Daoy (cell line): ENCODE data around the gene NUP37. TPM values are rescaled to one million over a fixed set of nuclear protein-coding genes. Genes with fewer than 3 reads are reported as not detected.
"Not testable (repeated sequence)": the region's sequence is repeated elsewhere in the genome, so short reads cannot be mapped to it uniquely, and the experiment has no call there.

Source experiments
- DNase-seq: peaks from one replicate; pipeline ENCODE4 v3.0.0-alpha.2; 2015; ENCODE audit warnings: low read depth
- total RNA-seq: library from RNA; depleted of rRNA; stranded (reverse); fragments of >200 nt; shearing (Covaris generic); gene quantifications from 2 replicates; pipeline ENCODE4 v1.2.3, GENCODE V29; 2014

The NUP37 gene
- total RNA-seq, 1 experiment from 2014 or later = 135 TPM

GRCh38 chr12:102089228-102089835 is 30.6 kb downstream of the NUP37 start:
- not testable (repeated sequence) for DNase-seq

GRCh38 chr12:102080842-102081241 is 39.1 kb downstream of the NUP37 start:
- no peak for DNase-seq

DNA sequence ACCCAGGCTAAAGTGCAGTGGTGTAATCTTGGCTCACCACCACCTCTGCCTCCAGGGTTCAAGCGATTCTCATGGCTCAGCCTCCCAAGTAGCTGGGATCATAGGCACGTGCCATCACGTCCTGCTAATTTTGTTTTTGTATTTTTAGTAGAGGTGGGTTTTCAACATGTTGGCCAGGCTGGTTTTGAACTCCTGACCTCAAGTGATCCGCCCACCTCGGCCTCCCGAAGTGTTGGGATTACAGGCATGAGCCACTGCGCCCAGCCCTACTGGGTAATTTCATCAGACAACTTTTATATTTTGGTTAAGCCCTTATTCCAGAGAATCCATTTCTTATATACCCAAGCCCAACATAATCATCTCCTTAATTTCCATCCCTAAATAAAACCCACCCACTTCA is 47.8 kb downstream of the NUP37 start:
- DNase-seq = not testable (repeated sequence)

DNA sequence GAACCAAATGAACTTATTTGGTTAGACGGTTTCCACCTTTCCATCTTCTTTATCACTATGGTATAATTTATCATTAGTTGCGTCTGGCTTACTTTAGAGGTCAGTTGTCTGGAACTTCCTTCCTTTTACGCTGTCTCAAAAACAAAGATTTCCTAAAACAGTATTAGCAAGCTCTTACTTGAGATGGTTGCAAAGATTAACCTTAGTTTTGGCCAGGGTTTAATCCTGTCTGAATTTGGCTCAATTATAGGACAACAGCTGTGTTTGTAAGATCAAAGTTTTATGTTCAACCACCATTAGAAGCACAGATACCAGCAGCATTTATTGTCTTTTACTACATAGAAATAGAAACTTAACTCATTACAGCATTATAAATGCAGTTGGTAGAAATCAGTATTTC is 50.2 kb downstream of the NUP37 start:
- no peak for DNase-seq

DNA sequence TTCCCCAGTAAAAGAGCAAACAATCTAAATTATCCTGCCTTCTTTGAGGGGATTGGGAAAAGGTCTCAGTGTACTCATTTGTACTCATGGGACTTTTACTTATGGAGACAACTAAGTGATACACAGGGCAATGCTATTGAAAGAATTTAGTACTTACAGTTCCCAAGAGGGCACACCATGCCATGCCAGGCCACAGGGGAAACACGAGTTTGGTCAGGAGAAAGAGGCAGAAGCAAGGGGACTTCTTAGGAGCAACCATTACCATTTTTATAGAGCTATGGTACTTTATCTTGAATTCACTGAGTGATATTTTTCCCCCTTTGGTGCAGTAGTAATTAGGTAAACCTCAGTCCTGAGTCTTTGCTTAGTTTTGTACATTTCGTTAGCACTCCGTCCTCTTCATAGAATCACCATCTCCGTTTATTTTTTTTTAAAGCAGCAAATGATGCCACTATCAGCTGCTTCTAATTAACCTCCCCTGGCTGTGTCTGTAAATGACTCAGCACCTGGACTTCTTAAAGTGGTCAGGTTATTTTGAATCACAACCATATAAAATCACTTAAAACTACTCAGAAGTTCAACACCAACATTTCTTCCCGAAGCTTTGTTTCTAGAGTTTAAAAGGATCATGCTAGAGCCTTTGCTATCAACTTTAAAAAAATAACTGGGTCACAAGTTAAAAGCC is 52.2 kb downstream of the NUP37 start:
- peak; percentile 35 for DNase-seq

GRCh38 chr12:102064476-102064875 is 55.4 kb downstream of the NUP37 start:
- DNase-seq = no peak

DNA sequence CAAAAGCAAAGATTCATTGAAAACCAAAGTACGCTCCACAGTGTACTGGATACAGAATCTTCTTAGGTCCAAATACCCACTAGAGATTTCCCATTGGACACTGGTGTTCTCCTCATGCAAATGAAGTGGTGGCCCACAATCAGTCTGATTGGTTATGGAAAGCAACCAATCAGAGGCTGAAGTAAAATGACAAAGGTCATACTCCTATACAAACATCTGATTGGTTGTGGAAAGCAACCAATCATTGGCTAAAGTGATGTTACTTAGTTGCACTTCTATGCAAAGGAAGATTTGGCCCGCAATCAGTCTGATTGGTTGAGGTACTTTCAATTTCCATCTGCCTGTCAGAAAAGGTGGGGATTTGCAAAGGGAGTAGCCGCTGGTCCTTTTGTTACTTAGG is 56.8 kb downstream of the NUP37 start:
- no peak for DNase-seq

DNA sequence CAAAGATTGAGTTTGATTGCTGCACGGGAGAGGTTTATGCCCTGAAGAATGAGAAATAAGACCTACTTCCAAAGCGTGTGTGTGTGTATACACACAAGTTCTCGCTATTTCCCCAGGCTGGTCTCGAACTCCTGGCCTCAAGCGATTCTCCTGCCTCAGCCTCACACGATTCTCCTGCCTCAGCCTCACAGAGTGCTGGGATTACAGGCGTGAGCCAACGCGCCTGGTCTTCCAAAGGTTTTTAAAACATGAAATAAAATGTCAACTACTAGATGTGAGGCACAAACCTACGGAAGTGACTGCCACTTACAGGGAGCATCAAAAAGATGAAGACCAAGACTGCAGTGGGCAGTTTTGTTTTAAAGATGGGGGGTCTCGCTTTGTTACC is 57.5 kb downstream of the NUP37 start:
- DNase-seq = no peak

- DNase-seq = peak; percentile 94
Observed at GRCh38 chr12:102061560-102062418, 58.1 kb downstream of the NUP37 start, which contains the start of gene WASHC3. TSS of gene WASHC3 (minus strand) at chr12:102061991. CDS start at chr12:102061962, 29 bp downstream.

DNA sequence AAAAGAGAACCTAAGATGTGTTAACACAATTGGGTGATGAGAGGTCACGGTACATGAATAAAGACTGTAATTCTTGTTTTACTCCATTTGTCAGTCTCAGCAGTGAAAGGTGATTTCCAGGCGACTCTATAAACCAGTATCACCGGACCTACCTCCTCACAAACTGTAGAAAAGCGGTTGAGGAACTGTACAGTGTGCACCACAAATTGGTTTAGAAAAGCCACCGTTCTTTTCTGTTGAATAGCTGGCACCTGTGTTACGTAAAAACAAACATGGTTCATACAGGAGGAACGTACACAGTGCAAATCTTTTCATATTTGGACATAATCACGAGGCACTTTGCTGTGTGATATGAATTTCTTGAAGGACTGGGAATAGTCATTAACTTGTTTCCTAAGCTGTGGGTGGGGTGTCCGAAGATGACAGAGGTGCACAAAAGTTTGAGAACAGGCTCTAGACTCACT is 58.8 kb downstream of the NUP37 start:
- no peak for DNase-seq

DNA sequence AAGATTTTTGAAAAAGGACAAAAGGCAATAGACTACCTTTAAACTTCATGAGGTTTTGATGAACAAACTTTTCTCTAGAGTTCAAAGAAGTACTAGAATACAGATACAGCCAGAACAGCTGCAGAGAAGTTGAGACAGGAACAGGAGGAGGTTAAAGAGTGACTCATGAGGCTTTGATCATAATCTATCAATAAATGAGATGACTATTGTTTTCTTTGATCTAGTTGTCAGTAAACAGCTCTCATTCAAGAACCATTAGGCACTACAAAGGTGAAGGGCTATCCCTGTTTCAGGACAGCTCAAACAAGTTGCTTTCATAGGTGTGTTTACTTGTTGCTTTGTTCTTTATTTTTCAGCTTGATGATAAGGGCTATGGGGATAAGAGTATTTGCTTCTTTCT is 60.6 kb downstream of the NUP37 start:
- no peak for DNase-seq

DNA sequence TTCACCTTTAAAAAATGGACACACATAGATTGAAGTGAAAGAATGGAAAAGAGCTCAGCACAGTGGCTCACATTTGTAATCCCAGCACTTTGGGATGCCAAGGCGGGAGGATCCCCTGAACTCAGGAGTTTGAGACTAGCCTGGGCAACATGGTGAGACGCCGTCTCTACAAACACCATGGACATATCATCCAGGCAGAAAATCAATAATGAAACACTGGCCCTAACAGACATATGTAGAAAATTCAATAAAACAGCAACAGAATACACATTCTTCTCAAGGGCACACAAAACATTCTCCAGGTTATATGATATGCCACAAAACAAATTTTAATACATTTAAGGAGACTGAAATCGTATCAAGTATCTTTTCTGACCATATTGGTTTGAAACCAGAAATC is 65.6 kb downstream of the NUP37 start:
- DNase-seq = no peak

DNA sequence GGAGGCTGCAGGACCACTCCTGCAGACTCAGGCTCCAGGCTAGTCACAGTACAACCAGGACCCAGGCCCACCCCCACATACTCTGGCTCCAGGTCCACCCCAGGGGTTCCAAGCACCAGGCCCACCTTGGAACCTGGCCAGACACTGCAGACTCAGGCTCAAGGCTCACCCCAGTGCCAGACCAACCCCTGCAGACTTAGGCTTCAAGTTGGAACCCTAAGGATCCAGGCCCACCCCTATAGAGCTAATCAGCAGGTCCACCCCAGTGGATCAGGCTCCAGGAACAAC is 66.9 kb downstream of the NUP37 start:
- DNase-seq = no peak

- DNase-seq = no peak
Observed at GRCh38 chr12:102052192-102053061, 67.5 kb downstream of the NUP37 start.

GRCh38 chr12:102051431-102051965 is 68.4 kb downstream of the NUP37 start:
- no peak for DNase-seq

DNA sequence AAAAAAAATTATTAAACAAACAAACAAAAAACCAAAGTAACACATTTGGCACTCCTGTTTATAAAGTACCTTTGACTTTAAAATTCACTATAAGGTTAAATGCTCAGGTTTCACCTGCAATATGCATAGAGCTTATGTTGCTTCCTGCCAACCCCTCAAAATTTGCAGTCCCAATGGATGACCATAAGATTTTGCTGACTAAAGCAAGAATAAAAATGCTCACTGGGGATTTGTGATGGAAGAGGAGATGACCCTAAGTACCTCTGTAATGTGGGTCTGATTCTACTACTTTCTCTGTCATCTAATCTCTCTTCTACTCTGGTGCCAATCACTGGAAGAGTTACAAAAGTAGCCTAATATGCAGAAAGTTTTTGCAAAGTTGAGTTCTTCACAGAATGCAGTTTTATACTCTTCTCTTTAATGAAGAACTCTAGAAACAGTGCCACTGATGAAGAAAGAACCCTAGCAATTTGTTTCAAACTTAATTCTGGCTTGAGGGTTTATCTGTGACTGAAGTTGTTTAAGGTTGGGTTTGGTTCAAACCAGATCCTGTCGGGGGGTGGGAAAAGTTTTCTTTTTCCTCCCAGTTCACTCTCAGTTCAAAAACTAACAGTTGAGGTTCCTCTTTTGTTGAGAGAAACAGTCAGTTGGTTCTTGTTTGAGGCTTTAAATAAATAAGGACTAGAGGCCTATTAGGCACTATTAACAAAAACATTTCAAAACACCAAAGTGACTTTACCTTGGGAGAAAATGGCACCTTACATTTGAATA is 69.1 kb downstream of the NUP37 start:
- DNase-seq = no peak

- DNase-seq = no peak
Observed at GRCh38 chr12:102043928-102044327, 76.0 kb downstream of the NUP37 start.

GRCh38 chr12:102033991-102034745 is 85.7 kb downstream of the NUP37 start:
- DNase-seq = no peak

DNA sequence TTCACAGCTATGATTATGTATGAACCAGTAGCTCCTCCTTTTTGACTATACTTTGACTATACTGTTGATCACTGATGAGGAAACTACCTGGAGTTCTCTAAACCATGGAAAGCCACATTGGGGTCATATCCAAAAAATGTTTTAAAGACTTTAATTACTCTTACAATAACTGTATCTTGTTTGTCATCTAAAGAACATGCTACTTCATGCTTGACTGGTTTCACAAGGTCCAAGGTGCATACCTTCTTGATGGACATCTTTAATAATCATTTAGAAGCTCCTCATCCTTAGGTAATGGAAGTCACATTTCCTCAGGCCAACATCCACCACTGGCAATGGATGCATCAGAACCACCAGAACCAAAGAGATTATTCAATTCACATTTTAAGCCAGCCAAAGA is 88.1 kb downstream of the NUP37 start:
- no peak for DNase-seq

DNA sequence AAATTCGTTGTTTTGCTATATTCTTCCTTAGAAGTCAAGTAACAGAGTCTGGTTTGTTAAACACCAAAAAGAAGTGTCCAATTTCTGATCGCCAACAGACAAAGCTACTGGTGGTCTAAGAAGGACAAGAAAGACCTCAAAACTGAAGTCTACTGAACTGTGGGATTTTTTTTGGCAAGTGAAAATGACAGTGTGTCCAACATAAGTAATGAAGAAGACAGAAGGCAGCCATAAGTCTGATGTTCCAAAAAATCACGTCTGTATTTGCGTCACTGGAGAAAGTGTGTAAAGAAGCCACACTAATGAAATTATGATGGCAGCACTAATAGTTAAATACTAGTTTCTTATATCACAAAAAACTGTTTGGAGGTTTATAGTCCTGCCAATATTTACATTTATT is 90.8 kb downstream of the NUP37 start:
- DNase-seq = no peak
